ENCODE measurements around the gene PRKCA. TPM values are rescaled to one million over a fixed set of nuclear protein-coding genes. Genes with fewer than 3 reads are reported as not detected.

The PRKCA gene
- total RNA-seq, 2 donors from 2014 or later: 84.9 to 93.9 TPM

- H3K4me3 Mint-ChIP-seq: no peak overlapping the region
These were observed 478.7 kb downstream of the PRKCA start for GRCh38 chr17:66781135-66781534.

GRCh38 chr17:66782851-66783250, 480.4 kb downstream of the PRKCA start:
- DNase-seq (no peak), ATAC-seq (no peak)
- H3K9me3 ChIP-seq (ENCODE audit: control insufficient read depth, low read length, poor library complexity, severe bottlenecking): no peaks in the 10 kb centered on the region
- Mint-ChIP-seq H3K27me3 (no peaks in the 10 kb centered on the region), H3K27ac (no peak overlapping the region), H3K36me3 (ENCODE audit: low read depth) (peaks cover 6% of the 10 kb centered on the region), H3K4me3 (no peak overlapping the region), H3K4me1 (peaks cover 4% of the 10 kb centered on the region)

More at GRCh38 chr17:66781135-66781534, 478.7 kb downstream of the PRKCA start:
- H3K36me3 Mint-ChIP-seq (ENCODE audit: low read depth): peaks cover 2% of the 10 kb centered on the region
- ATAC-seq (no peak), DNase-seq (no peak)
- peaks cover 2% of the 10 kb centered on the region for H3K4me1 Mint-ChIP-seq
- no peak overlapping the region for H3K27ac Mint-ChIP-seq
- no peaks in the 10 kb centered on the region for H3K9me3 ChIP-seq (ENCODE audit: control insufficient read depth, low read length, poor library complexity, severe bottlenecking)
- no peaks in the 10 kb centered on the region for H3K27me3 Mint-ChIP-seq

GRCh38 chr17:66783656-66784381, 481.4 kb downstream of the PRKCA start:
- peaks cover 4% of the 10 kb centered on the region for H3K4me1 Mint-ChIP-seq
- no peak for ATAC-seq
- H3K27ac Mint-ChIP-seq: no peak overlapping the region
- H3K36me3 Mint-ChIP-seq (ENCODE audit: low read depth): peaks cover 8% of the 10 kb centered on the region
- no peaks in the 10 kb centered on the region for H3K9me3 ChIP-seq (ENCODE audit: control insufficient read depth, low read length, poor library complexity, severe bottlenecking)
- no peak overlapping the region for H3K4me3 Mint-ChIP-seq
- H3K27me3 Mint-ChIP-seq: no peaks in the 10 kb centered on the region
- DNase-seq: no peak

GRCh38 chr17:66784621-66785364, 482.4 kb downstream of the PRKCA start:
- H3K27ac Mint-ChIP-seq: no peak overlapping the region
- no peaks in the 10 kb centered on the region for H3K27me3 Mint-ChIP-seq
- peaks cover 4% of the 10 kb centered on the region for H3K4me1 Mint-ChIP-seq
- no peak for ATAC-seq
- DNase-seq: no peak
- H3K9me3 ChIP-seq (ENCODE audit: control insufficient read depth, low read length, poor library complexity, severe bottlenecking): no peaks in the 10 kb centered on the region
- no peak overlapping the region for H3K4me3 Mint-ChIP-seq
- H3K36me3 Mint-ChIP-seq (ENCODE audit: low read depth): peaks cover 10% of the 10 kb centered on the region

GRCh38 chr17:66786107-66786506, 483.7 kb downstream of the PRKCA start:
- H3K4me1 Mint-ChIP-seq: peaks cover 3% of the 10 kb centered on the region
- H3K4me3 Mint-ChIP-seq: no peak overlapping the region
- no peaks in the 10 kb centered on the region for H3K9me3 ChIP-seq (ENCODE audit: control insufficient read depth, low read length, poor library complexity, severe bottlenecking)
- peaks cover 10% of the 10 kb centered on the region for H3K36me3 Mint-ChIP-seq (ENCODE audit: low read depth)
- H3K27me3 Mint-ChIP-seq: no peaks in the 10 kb centered on the region
- no peak for DNase-seq
- ATAC-seq: no peak
- H3K27ac Mint-ChIP-seq: no peak overlapping the region

GRCh38 chr17:66787914-66788313, 485.5 kb downstream of the PRKCA start:
- Mint-ChIP-seq H3K4me3 (no peak overlapping the region), H3K36me3 (ENCODE audit: low read depth) (peaks cover 13% of the 10 kb centered on the region), H3K27me3 (no peaks in the 10 kb centered on the region), H3K27ac (no peak overlapping the region), H3K4me1 (peaks cover 2% of the 10 kb centered on the region)
- H3K9me3 ChIP-seq (ENCODE audit: control insufficient read depth, low read length, poor library complexity, severe bottlenecking): no peaks in the 10 kb centered on the region
- ATAC-seq (no peak), DNase-seq (no peak)

- H3K27me3 Mint-ChIP-seq: no peaks in the 10 kb centered on the region
- no peak for DNase-seq
- no peak overlapping the region for H3K4me3 Mint-ChIP-seq
- H3K9me3 ChIP-seq (ENCODE audit: control insufficient read depth, low read length, poor library complexity, severe bottlenecking): no peaks in the 10 kb centered on the region
- peaks cover 13% of the 10 kb centered on the region for H3K36me3 Mint-ChIP-seq (ENCODE audit: low read depth)
- H3K27ac Mint-ChIP-seq: no peak overlapping the region
- peaks cover 2% of the 10 kb centered on the region for H3K4me1 Mint-ChIP-seq
- no peak for ATAC-seq
These were observed 486.7 kb downstream of the PRKCA start for GRCh38 chr17:66789093-66789492.

GRCh38 chr17:66789961-66790437, 487.6 kb downstream of the PRKCA start:
- Mint-ChIP-seq H3K27ac (peak overlapping the region; percentile 14), H3K36me3 (ENCODE audit: low read depth) (peaks cover 13% of the 10 kb centered on the region), H3K4me3 (no peak overlapping the region), H3K4me1 (peaks cover 2% of the 10 kb centered on the region), H3K27me3 (no peaks in the 10 kb centered on the region)
- no peaks in the 10 kb centered on the region for H3K9me3 ChIP-seq (ENCODE audit: control insufficient read depth, low read length, poor library complexity, severe bottlenecking)
- ATAC-seq: no peak
- no peak for DNase-seq

GRCh38 chr17:66790501-66791061, 488.2 kb downstream of the PRKCA start:
- Mint-ChIP-seq H3K4me1 (peaks cover 2% of the 10 kb centered on the region), H3K27ac (peak overlapping the region; percentile 14), H3K27me3 (no peaks in the 10 kb centered on the region), H3K4me3 (no peak overlapping the region), H3K36me3 (ENCODE audit: low read depth) (peaks cover 13% of the 10 kb centered on the region)
- no peaks in the 10 kb centered on the region for H3K9me3 ChIP-seq (ENCODE audit: control insufficient read depth, low read length, poor library complexity, severe bottlenecking)
- DNase-seq (no peak), ATAC-seq (no peak)

GRCh38 chr17:66791347-66791746, 488.9 kb downstream of the PRKCA start:
- Mint-ChIP-seq H3K4me3 (peak overlapping the region; percentile 7), H3K36me3 (ENCODE audit: low read depth) (peaks cover 13% of the 10 kb centered on the region), H3K27ac (no peak overlapping the region), H3K27me3 (no peaks in the 10 kb centered on the region), H3K4me1 (peaks cover 2% of the 10 kb centered on the region)
- ATAC-seq: no peak
- H3K9me3 ChIP-seq (ENCODE audit: control insufficient read depth, low read length, poor library complexity, severe bottlenecking): no peaks in the 10 kb centered on the region
- no peak for DNase-seq

GRCh38 chr17:66793814-66794213, 491.4 kb downstream of the PRKCA start:
- Mint-ChIP-seq H3K27ac (peak overlapping the region; percentile 72), H3K4me3 (no peak overlapping the region), H3K36me3 (ENCODE audit: low read depth) (peaks cover 9% of the 10 kb centered on the region), H3K27me3 (no peaks in the 10 kb centered on the region), H3K4me1 (no peaks in the 10 kb centered on the region)
- DNase-seq: no peak
- no peaks in the 10 kb centered on the region for H3K9me3 ChIP-seq (ENCODE audit: control insufficient read depth, low read length, poor library complexity, severe bottlenecking)
- no peak for ATAC-seq

GRCh38 chr17:66795486-66795885, 493.1 kb downstream of the PRKCA start:
- H3K36me3 Mint-ChIP-seq (ENCODE audit: low read depth): peaks cover 10% of the 10 kb centered on the region
- H3K4me1 Mint-ChIP-seq: no peaks in the 10 kb centered on the region
- no peak overlapping the region for H3K27ac Mint-ChIP-seq
- H3K4me3 Mint-ChIP-seq: no peak overlapping the region
- no peaks in the 10 kb centered on the region for H3K27me3 Mint-ChIP-seq
- ATAC-seq: no peak
- DNase-seq: no peak
- H3K9me3 ChIP-seq (ENCODE audit: control insufficient read depth, low read length, poor library complexity, severe bottlenecking): no peaks in the 10 kb centered on the region

- Mint-ChIP-seq H3K27ac (no peak overlapping the region), H3K4me3 (no peak overlapping the region), H3K36me3 (ENCODE audit: low read depth) (peaks cover 4% of the 10 kb centered on the region), H3K4me1 (peaks cover 2% of the 10 kb centered on the region), H3K27me3 (no peaks in the 10 kb centered on the region)
- H3K9me3 ChIP-seq (ENCODE audit: control insufficient read depth, low read length, poor library complexity, severe bottlenecking): no peaks in the 10 kb centered on the region
- ATAC-seq: no peak
- DNase-seq: no peak
These were observed 497.6 kb downstream of the PRKCA start for GRCh38 chr17:66799849-66800537.

All from T-helper 17 cell (primary cell).